Gastroesophageal sphincter (tissue), 3 donors: Measurements from ENCODE around the gene ENOSF1.

Experiments used
- EP300 ChIP-seq: sonication (generic); formaldehyde crosslinking; IDR thresholded peaks from one replicate; pipeline ENCODE4 v1.6.1; 2017; ENCODE audit warnings: antibody characterized with exemption, mild to moderate bottlenecking
- TF ChIP-seq, protein P1 (sequence below), 4 experiments: fragments of 200-600 bp in 2 of 4; fragments of 450-650 bp in 2 of 4; sonication (generic) in 1 of 4; IDR thresholded peaks; one replicate each; pipeline ENCODE4 v1.5.1; 2017 to 2019; ENCODE audit warnings: antibody characterized with exemption in 4 of 4, mild to moderate bottlenecking in 2 of 4, moderate library complexity in 2 of 4

DNA sequence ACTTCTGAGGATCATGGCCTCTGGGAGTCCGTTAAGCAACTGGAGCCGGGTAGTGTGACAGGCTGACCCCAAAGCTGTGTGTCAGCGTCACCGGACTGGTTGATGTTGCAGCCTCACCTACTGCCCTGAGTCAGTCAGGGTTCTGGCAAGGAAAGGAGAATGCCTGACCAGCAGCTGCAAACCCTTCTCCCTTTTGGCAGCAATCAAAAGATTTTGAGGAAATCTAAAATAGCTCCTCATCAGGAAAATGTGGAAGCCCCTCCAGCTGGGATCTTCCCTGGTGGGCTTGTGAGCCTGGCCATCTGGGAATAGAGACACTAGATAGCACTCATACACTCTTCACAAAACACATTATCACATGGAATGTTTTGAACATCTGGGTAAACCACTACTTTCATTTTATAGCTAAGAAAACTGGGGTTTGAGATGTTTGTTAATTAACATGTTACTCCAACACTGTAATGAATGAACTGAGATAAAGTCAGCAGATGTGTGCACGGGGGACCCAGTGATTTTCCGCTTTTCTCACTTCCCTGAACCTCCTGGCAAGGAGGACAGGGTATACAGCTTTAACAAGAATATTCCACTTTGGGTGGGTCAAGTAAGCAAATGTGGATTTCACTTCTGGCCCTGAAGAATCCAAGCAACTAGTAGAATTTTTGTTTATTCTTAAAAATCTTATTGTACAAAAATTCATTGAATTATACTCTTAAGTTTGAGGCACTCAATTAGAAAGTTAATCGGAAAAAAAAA lies 91.0 kb downstream of the ENOSF1 start:
- TF ChIP-seq, protein P1, sequence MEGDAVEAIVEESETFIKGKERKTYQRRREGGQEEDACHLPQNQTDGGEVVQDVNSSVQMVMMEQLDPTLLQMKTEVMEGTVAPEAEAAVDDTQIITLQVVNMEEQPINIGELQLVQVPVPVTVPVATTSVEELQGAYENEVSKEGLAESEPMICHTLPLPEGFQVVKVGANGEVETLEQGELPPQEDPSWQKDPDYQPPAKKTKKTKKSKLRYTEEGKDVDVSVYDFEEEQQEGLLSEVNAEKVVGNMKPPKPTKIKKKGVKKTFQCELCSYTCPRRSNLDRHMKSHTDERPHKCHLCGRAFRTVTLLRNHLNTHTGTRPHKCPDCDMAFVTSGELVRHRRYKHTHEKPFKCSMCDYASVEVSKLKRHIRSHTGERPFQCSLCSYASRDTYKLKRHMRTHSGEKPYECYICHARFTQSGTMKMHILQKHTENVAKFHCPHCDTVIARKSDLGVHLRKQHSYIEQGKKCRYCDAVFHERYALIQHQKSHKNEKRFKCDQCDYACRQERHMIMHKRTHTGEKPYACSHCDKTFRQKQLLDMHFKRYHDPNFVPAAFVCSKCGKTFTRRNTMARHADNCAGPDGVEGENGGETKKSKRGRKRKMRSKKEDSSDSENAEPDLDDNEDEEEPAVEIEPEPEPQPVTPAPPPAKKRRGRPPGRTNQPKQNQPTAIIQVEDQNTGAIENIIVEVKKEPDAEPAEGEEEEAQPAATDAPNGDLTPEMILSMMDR (IDR thresholded peaks at IDR 0.05), result no peak
- no peak for TF ChIP-seq EP300
